T-helper 2 cell treated with Interferon-gamma antibody and Interleukin-4, amounts not matched to agents 100 ng/mL and 5 ng/mL, for 36 hours (primary cell): ENCODE results near the gene TPMT. TPM values are rescaled to one million over a fixed set of nuclear protein-coding genes. Genes with fewer than 3 reads are reported as not detected.

Source experiments
- total RNA-seq: library from RNA; stranded (reverse); gene quantifications from 2 replicates; pipeline ENCODE4 v1.2.3, GENCODE V29; 2022

The TPMT gene
- total RNA-seq, 1 donor from 2014 or later, result 7.1 TPM

Other genes with a start within 250 kb of the TPMT start
- gene KIF13A, start 167.4 kb downstream of the TPMT start, total RNA-seq, result not detected in 2 replicates
- gene NHLRC1, start 32.4 kb downstream of the TPMT start, total RNA-seq, result 0.18 and 0.39 TPM in 2 replicates
- 8.0 and 8.1 TPM in 2 replicates for gene KDM1B, start 345 bp upstream of the TPMT start, total RNA-seq
- gene DEK, start 109.5 kb upstream of the TPMT start, total RNA-seq, result 216 and 226 TPM in 2 replicates
- gene RNF144B, start 232.3 kb upstream of the TPMT start, total RNA-seq, result 1.8 and 2.1 TPM in 2 replicates